ENCODE results near the gene CABYR.

Gene CABYR

GRCh38 chr18:24189664-24190346 lies 50.9 kb downstream of the CABYR start:
- DNase-seq (ENCODE audit: low spot score), result no peak

DNA sequence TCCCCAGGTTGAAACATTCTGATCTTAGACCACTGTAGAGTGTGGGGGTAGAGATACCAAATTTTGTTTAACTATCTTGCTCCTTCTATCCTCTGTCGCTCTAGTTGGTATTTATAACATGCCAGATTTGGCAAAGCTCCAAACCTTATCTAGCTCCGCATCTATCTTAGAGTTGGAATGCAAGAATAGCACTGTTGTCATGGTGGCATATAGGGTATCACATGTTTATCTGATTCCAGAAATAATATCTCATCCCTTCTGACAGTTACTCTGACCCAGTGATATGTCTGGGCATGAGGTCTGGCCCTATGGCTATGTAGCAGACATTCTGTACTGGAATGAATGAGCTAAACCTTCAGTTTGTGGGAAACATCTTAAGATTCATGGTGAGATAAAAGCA lies 51.7 kb downstream of the CABYR start:
- no peak for DNase-seq (ENCODE audit: low spot score)

GRCh38 chr18:24195296-24196053 lies 56.6 kb downstream of the CABYR start:
- DNase-seq (ENCODE audit: low spot score), result no peak

DNA sequence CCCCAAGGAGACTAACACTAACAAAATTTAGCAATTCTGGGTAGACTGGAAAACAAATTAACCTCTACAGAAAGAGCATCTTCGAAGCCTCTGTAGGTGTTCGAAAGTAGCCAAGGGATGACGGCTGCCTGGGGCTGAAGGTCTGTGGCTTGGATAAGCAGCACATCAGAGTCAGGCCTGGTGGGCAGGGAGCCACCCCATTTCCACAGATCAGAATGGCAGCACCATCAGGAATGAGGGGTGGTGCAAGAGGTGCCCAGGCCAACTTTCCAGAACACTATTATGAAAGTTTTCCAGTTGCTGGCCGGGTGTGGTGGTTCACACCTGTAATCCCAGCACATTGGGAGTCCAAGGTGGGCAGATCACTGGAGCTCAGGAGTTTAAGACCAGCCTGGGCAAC lies 57.9 kb downstream of the CABYR start:
- DNase-seq (ENCODE audit: low spot score), result no peak

DNA sequence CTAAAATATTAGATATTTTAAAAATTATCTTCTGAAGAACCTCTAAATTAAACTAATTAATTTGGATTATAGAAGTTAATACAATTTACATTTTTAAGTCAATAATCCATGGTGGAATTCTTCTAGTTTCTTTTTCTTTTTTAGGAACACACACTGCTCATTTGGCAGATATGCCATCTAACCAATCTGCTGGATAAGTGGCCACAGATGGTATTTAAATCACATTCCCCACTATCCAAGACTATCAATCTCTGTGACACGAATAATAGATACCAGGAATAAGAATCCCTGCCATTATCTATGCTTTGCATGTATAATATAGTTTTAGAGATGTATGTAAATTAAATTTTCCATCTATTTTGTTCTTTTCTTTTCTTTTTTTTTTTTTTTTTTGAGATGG lies 58.5 kb downstream of the CABYR start:
- DNase-seq (ENCODE audit: low spot score), result no peak

DNA sequence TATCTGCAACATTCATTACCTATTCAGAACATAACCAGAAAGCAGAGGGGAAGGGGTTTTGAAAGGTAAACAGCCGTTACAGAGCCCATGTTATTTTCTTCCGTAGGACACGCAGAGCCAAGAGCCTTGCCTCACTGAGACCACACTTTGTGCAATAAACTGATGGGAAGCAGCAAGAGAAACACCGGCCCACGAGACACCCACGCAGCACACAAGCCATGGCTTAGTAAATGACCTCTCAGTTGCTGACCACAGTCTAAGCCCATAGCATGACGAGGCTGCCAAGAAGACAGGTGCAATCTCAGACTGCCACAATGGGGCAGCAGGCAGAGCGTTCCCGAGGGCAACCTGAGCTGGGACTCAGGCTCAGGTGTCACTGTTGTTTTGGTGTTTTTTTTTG lies 59.6 kb downstream of the CABYR start:
- DNase-seq (ENCODE audit: low spot score), result no peak

DNA sequence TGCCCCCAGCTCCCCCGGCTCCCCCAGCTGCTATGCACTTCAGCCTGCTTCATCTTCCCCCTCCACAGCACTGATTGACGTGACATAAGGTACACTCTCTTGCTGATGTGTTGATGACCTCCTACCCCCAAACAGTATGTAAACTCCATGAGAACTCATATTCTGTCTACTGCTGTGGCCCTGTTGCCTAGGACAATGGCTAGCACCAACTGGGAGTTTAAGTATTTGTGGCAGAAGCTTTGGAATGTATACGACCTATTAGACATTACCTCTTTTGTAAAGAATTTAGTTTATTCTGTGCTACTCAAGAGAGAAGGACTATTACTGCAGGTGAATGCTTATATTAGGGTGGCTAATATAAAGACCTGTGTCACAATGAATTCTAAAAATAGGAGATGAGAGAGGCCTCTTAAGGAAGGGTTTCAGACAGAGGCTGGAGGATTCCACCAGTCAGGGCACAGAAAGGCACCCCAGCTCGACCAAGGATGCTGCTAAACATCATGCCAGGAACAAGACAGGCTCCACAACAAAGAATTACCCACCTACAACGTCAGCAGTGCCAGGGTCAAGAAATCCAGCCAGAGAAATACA lies 60.6 kb downstream of the CABYR start:
- no peak for DNase-seq (ENCODE audit: low spot score)

DNA sequence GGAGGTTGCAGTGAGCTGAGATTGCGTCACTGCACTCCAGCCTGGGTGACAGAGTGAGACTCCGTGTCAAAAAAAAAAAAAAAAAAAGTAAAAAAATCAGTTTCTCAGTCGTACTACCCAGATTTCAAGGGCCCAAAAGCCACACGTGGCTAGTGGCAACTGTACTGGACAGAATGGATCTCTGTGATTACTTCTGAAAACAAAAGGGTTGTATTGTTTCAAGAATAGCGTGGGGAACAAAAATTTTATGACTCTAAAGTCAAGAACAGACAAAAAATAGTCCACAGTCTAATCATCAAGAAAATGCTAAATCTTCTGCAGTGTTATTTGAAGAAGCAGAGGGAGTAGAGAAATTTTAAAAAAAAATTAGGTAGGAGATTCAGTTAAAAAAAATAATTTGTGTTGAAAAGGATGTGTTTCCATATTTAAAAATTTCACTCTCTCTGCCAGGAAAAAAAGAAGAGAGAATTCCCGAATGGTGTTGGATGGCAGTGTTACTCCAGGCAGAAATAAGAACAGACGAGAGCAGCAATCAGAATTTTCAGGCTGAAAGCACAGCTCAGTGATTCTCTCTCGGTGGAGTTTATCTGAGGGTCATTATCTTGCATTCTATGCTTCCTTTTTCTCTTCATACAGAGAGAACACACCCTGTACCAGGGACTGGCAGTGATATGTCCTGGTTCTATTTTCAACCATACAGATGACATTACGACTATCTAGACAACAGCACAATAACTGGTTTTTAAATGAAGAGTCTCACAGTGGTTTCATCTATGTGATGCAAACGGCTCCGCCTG lies 61.8 kb downstream of the CABYR start:
- DNase-seq (ENCODE audit: low spot score), result peak; percentile 95

GRCh38 chr18:24201699-24202687 lies 63.1 kb downstream of the CABYR start:
- DNase-seq (ENCODE audit: low spot score), result peak; percentile 45

- no peak for DNase-seq (ENCODE audit: low spot score)
Observed at GRCh38 chr18:24204904-24205303, 66.0 kb downstream of the CABYR start.

DNA sequence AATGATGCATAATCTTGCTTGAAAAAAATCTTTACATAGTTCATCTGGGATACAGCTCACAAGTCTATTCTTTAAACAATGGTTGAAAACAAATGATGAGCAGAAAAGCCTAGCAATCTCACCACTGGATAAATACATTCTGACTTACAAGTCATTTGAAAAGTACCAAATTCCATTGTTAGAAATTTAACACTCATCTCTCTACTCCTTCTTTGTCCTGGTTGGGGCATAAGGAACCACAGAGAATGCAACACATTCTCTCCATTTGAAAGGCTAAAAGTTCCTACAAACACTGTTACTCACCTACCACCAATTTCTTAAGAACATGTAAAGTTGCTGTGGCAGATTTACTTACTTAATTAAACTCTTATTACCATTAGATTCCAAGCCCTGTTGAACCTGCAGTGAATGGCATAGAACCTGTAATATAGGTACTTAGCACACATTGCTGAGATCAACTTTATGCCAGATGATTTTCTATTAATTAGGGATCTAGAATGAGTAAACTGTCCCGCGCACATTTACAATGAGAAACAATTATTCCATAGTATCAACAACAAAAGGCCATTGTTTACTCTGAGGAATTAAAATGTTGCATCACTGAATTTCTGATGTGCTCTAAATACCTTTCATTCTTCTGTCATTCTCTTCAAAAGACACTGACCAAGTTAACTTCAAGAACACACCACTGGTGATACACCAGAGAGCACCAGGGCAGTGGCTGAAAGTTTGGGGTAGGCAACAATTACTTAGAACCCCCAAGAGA lies 69.6 kb downstream of the CABYR start:
- peak; percentile 88 for DNase-seq (ENCODE audit: low spot score)

- no peak for DNase-seq (ENCODE audit: low spot score)
Observed at GRCh38 chr18:24209558-24209957, 70.7 kb downstream of the CABYR start.

Data from pons (tissue), 1 donor.